Measurements from ENCODE around the gene KCNQ1.

KCNQ1 gene

DNA sequence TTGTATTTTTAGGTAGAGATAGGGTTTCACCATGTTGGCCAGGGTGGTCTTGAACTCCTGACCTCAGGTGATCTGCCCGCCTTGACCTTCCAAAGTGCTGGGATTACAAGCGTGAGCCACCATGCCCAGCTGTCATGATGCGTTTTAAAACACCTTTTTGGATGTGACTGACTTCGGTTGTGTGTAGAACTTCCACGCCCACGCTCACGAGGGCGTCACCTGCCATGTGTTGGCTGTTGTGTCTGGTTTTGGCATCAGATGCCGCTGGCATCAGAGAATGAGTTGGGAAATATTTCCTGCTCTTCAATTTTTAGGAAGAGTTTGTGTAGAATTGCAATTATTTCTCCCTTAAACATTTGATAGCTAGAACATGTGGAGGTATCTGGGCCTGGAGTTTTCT is 109.1 kb downstream of the KCNQ1 start:
- DNase-seq (ENCODE audit: low spot score) = no peak

DNA sequence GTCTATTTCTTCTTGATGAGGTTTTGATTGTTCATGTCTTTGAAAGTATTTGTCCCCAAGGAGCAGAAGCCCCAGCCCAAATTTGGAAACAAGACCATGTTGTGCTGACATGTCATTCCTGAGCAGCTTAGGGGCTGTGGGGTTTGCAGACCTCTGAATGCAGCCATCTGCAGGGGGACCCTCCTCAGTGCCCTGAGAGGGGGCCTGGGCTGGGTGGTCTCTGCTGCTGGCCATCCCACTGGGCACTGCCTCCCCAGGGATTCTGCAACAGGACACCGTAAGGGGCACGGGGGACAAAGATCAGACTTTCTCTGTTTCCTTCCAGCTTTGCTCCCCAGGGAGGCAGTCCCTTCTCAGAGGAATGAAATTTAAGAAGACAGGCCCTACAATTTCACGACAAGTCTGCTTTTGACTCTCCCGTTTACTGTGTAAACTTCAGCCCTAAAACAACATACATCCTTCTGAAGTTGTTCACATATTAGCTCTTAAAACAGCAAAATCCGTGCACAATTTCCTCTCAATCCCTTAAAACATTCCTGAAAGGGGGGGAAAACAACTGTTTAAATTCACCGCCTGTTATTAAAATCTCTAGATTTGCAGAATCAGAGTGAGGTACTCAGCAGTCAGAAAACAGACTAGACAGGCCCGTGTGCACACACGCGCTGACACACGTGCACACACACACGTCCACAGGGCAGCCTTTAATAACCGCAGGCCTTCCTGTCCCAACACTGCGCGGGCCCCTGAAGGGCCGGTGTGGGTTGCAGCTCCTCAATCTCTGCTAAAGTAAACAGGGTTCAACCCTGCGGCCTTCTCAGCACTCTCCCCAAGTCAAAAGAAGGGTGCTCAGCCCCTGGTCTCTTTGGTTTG is 109.8 kb downstream of the KCNQ1 start:
- DNase-seq (ENCODE audit: low spot score) = no peak

DNA sequence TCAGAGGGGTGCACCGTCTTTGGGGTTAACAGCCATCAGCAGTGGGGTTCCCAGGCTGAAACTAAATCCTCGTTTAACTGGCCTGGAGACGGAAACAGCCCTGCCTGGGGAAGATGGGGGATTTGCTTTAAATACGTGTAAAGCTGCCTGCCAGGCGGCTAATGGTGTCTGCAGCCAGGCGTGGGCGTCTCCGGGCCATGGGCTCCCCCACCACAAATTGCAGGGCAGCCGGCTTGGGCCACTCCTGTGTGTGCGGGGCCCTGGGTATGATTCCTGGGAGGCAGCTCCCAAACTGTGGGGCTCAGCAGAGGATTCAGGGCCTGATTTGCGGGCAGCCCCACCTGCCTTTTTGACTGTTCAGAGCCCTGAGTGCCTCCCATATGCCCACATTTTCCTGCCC is 110.5 kb downstream of the KCNQ1 start:
- DNase-seq (ENCODE audit: low spot score) = no peak

DNA sequence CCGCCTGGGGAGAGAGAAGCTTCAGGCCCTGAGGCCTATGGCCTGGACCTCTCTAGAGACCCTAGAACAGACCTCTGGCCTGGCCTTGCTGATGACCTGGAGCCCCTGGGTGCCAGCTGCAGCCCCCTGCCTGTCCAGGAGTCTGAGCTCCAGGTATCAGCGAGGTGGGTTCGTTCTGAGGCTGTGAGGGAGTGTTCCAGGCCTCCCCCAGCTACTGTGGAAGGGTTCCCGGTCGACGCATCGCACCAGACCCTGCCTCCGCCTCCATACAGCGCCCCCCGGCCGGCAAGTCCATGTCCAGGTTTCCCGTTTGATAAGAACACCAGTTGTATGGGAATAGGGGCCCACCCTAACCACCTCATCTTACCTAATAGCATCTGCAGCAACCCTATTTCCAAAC is 111.1 kb downstream of the KCNQ1 start:
- DNase-seq (ENCODE audit: low spot score) = no peak

DNA sequence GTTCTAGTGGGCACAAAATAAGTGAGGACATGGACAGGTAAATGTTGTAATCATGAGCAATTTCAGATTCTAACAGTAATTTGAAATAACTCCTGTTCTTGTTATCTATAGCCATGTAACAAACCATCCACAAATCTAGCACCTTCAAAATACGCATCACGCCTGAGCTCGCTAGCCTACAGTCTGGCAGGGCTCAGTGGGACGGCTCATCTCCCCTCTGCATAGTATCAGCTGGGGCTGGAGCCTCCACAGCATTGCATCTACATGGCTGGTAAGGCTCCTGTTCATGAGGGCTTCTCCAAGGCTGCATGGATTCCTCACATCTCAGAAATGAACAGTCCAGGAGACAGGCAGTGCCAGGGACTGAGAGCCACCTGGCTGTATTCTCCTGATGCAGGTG is 112.6 kb downstream of the KCNQ1 start:
- DNase-seq (ENCODE audit: low spot score) = no peak

DNA sequence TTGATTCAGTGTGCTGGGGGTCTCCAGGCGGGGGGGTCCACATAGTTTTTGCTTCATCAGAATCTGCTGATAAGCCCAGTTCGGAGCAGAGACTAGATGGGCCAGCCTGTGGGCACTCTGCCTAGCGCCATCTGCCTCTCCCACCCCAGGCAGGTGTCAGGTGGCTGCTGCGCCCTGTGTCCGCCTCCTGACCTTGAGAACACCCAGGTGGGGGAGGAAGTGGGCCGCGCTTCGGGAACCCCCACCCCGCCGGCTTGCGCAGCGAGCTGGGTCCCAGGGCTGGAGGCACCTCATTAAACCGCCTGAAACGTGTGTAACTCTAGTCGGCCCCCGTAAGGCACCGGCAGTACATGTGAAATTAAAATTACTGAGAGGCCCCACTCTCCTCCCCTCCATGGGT is 113.6 kb downstream of the KCNQ1 start:
- no peak for DNase-seq (ENCODE audit: low spot score)

DNA sequence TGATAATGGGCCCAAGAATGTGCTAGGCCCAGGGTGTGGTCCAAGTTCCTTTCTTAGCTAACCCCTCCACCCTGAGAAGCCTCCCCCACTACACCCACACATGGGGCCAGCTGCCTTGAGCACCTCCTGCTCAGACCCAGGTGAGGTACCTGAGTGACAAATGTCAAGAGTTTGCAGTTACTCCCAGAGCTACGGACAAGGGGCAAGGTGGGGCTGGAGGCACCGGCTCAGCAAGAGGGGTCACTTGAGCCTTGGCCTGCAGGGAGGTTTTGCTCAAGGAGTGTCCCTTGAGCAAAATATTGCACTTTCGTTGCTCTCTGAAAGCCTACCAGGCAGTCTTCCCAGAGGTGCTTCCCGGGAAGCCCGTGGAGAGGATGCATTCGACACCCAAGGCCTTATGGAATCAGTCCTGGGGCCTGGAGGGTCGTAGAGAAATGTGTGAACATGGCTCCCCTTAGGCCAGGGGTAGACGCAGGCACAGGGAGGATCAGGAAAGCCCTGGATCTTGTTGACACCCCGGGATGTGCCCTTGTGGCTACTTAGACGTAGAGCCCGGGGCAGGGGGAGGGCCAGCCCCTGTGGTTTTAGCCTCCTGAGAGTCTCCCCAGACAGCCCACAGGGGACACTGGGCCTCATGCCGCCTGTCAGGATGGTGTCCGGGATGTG is 114.2 kb downstream of the KCNQ1 start:
- no peak for DNase-seq (ENCODE audit: low spot score)

DNA sequence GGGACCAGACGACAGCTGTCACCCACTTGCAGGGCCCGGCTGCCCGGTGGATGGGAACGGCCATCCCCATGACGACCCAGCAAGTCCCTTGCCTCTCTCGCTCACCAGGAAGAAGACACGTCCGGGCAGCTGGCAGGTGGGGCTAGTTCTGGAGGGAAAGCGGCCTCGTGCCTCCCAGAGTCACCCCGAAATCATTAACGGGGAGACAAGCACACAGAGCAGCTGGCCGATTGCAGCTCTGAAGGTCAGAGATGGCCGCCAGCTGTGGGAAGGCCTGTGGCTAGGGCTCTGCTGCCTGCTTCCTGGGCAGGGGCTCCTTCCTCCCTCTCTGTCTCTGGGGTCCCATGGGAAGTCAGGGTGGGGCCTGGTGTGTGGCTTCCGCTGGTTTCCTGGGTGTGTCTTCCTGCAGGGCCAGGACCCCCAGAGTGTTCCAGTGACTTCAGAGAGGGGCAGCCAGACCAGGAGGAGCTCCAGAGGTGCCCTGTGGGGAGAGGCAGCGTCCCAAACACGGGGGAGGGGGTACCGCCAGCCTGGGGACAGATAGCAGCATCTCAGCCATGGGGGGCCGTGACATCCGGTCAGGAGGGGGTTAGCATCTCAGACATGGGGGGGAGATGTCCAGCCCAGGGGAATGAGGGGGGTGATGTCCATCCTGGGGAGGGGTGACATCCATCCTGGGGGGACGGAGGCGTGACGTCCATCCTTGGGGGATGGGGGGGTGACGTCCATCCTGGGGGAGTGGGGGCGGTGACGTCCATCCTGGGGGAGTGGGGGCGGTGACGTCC is 114.9 kb downstream of the KCNQ1 start:
- no peak for DNase-seq (ENCODE audit: low spot score)

DNA sequence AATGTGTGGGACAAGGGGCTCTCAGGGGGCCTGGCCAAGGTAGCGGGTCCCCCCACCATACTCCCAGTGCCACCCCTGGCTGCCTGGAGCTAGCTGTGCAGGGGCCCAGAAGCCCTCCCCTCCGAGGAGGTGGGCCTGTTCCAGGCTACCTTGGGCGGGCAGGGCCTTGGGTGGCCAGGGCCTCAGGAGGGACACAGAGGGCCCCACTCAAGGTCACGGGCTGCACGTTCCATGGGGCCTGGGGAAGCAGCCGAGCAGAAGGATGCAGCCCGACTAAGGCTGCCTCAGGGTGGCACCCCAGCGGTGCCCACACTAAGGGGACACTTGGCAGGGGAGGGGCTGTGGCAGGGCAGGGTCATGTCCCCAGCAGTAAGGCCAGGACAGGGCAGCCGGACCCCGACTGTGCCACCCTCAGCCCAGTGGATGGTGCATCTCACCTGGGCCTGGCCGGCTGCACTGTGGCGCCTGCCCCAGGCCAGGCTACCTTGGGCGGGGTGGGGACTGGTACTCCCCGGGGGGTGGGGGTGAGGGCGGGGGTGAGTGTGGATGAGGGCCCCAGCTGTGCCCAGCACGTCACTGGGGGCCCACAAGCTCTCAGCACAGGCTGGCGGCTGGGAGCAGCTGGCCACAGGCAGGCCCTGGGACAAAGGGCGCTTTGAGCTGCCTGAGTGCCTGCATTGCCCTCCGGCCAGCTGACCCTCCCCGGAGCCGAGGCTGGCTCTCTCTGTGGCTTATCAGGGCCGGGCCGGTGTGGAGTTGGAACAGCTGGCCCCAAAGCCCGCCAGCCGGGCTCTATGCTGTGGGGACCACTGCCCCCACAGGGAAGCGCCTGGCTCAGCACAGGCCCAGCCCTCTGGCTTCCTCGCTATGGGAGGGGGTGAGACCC is 117.1 kb downstream of the KCNQ1 start:
- peak; percentile 94 for DNase-seq (ENCODE audit: low spot score)

DNA sequence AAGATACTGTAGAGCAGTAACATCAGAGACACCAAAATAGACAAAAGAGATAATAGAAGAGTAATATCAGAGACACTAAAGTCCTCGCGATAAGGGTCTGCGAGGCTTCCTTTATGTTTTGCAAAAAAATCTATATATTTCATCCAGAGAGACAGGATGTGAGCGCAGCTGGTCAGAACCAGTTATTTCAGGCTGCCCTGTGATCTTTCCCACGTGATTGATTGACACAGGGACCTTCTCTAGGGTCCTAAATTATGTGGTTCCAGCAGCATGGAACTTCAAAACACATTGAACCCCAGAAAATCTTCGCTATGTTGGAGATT is 118.0 kb downstream of the KCNQ1 start:
- no peak for DNase-seq (ENCODE audit: low spot score)

DNA sequence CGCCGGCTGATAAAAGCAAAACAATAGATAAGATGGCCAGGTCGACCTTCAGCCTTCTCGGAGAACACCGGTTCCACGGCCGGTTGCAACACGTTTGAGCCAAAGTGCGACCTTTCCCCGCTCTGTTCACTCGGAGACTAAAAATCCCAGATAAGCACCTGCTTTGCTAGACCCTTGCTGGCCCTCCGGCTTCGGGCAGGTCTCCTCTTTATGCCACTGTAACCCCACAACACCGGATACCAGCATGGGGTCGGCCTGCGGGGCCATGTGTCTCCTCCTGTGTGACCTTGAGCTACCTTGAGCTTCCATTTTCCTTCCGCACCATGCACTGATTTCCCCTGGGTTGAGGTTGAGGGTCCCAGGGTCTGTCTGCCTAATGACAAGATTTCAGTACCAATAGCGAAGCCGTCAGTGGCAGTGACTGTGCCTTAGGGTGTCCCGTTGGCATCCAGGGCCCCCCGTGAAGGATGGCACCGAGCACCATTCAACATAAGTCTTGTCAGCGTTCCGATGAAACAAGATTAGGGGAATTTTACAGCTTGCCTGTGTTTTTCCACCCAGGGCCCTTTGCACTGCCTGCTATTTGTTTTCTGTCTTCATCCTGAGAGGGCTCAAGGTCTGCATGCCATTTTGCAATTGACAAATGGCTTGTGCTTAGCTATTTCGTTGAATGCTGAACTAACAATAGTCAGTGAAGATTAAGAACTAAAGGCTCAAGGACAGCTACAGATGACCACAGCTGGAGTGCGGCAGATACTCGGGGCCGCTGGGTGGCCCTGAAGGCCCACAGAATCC is 118.6 kb downstream of the KCNQ1 start:
- no peak for DNase-seq (ENCODE audit: low spot score)

DNA sequence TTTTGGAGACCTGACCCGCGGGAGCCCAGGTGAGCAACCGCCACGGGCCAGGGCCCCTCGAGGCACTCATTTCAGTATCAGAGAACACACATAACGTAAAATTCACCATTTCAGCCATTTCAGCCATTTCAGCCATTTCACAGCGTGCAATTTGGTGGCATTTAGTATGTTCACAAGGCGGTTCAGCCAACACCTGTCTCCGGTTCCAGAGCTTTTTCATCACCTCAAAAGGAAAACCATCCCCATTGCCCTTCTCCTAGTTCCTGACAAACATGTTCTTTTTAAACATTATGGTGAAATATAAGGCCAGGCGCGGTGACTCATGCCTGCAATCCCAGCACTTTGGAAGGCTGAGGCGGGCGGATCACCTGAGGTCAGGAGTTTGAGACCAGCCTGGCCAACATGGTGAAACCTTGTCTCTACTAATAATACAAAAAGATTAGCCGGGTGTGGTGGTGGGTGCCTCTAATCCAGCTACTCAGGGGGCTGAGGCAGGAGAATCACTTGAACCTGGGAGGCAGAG is 119.3 kb downstream of the KCNQ1 start:
- DNase-seq (ENCODE audit: low spot score) = no peak

DNA sequence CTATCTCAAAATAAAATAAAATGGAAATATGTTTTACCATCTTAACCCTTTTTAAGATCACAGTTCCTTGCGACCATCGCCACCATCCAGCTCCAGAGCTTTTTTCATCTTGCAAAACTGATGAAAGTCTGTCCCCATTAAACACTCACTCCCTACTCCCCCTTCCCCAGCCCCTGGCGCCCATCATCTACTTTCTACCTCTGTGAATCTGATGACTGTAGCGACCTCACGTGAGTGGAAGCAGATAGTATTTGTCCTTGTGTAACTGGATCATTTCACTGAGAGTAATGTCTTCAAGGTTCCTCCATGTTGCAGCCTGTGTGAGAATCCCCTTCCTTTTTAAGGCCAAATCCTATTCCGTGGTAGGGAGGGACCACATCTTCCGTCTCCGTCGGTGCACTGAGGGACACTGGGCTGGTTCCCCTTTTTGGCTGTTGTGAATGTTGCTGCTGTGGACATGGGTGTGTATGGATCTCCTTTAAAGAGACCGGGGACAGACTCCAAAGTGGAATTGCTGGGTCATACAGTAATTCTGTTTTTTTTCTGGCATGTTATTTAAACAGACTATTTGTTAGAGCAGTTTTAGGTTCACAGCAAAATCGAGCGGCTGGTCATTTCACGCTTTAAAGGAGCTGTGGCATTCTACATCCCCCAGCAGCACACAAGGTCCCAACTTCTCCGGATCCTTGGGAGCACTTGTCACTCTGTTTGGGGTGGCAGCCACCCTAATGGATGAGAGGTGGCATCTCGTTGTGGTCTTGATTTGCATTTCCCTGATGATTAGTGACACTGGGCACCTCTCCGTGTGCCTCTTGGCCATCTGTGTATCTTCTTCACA is 120.0 kb downstream of the KCNQ1 start:
- DNase-seq (ENCODE audit: low spot score) = no peak

DNA sequence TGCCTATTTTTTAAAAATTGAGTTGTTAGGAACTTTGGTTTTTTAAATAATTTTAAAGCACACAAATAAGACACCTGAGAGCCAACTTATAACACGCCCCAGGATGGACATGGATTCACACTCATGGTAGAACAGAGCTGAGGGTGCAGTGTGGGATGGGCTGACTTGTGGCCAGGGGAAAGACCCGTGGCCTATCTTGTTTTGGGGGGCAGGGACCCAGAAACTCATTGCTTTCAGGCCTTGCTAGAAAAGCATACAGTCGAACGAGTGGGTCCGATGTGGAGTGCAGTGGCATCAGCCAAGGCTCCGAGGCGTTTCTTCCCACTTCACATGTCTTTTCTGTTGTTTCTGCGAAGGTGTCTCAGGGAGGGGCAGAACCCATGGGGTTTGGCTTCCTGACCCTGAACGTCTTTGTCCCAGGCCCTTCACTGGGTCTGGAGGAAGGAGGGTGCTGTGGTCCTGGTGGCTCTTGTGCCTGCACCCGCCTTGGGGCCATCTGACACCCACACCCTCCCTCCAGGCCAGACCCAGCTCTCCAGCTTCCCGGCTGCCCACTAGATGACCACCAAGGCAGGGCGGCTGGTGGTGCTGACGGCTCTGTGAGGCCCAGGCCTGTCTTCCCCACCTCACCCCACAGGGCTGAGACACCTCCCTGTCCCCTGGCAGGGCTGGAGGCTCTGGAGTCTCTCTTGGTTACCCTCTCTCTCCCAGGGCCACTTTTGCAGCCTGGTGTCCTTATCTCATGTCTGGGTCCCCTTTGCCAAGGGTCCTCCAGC is 120.8 kb downstream of the KCNQ1 start:
- DNase-seq (ENCODE audit: low spot score) = no peak

DNA sequence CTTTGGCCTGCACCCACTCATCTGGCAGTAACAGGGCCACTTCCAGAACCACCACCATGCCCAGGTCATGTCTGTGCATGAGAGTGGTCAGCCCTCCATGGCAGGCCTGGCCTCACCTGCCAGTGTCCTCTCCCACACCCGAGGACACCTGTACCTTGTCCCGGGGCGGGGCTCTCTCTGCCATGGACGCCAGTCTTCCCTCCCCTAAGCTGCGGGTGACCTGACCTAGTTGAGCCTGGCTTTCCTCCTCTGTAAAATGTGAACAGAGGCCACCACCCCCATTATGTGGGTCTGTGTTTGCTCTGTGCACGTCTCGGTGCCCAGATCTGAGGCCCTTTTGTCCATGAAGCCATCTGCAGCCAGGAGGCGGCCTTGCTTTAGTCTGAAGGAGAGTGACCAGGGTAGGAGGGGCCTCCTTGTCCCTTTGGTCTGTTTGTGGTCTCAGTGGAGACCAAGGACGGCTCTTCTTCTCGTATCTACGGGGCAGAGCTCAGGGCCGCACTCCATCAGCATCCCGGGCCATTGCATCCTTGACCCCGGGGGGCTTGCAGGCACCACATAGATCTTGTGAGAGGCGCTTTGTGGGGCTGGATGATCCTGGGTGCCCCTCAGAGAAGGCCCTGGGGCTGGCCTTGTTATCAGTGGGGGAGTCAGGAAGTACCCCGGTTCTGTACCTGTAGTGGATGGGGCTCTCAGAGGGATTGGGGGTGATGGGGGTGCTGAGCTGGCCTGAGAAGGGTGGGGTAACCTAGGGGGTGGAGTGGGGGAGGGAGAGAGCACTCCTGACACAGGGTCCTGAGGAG is 121.6 kb downstream of the KCNQ1 start:
- DNase-seq (ENCODE audit: low spot score) = peak; percentile 25

DNA sequence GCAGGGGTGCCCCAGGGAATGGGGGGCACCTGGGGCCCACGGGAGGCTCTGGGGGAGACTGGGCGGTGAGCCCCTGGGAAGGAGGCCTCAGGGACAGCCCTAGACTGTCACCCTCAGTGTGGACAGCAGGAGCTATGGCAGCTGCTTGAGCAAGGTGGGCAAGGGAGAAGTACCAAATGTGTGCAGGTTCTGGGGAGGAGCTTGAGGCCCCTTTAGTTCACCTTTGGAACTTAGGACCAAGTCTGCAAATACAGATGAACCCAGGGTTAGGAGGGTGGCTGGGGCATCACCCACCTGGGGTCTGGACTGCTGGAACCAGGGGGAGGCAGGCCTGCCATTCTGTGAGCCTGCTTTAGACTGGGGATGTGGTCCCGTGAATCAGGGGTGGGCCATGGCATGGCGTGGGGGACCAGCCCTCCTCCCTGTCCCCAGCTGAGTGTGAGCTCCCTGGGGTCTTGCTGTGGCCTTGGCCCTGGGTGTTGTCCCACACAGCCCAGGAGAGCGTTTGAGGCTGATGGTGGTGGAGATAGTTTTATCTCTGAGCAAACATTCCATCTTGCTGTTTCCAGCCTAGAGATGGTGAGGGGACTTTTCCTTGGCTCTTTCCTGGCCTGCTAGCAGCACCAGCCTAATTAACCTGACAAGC is 122.3 kb downstream of the KCNQ1 start:
- no peak for DNase-seq (ENCODE audit: low spot score)

DNA sequence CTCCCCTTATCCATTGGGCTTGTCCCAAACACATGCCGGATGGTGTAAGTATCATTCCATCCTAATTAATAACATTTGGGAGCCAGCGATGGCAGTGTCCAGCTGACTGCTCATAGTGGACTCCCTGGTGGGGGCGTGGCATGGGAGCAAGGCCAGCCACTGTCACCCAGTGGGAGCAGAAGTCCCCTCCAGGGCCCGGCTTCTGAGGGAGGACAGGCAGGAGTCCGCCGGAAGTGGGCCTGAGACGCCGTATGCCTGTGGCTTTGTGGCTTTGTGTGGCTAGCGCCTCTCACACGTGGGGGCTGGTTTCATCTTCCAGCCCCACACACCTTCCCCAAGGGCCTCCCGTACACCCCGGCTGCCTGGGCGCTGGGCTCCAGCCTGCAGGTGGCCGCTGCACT is 124.5 kb downstream of the KCNQ1 start:
- DNase-seq (ENCODE audit: low spot score) = no peak

DNA sequence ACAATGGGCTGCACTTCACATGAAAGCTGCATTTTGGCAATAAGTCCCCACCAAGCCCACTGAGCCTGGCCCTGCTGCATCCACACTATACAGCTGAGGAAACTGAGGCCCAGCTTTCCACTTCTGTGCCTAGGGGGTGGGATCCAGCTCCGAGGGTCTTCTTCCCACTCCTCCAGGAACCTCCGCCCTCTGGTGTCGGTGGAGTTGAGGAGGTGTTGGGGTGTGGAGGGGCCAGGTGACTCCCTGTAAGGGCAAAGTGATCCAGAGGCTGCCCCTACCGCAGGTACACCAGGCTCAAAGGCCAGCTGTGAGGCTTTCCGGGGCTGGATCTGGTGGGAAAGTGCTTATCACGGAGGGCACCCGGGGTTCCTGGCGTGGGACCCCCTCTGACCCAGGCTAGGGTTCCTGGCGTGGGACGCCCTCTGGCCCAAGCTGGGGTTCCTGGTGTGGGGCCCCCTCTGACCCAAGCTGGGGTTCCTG is 125.0 kb downstream of the KCNQ1 start:
- DNase-seq (ENCODE audit: low spot score) = no peak

All from pons (tissue), 1 donor.